A673 (cell line): ENCODE results near the gene ADAMTS9. TPM values are rescaled to one million over a fixed set of nuclear protein-coding genes. Genes with fewer than 3 reads are reported as not detected.

ENCODE experiments used
- BruUV-seq: library from RNA; stranded (reverse); fragments of 400-500 nt; replicated peaks from 2 replicates; lab custom pipeline; 2021; lab: Mats Ljungman, UMichigan
- CTCF ChIA-PET: fragments of 300-600 bp; sonication (Branson Sonifier 250); formaldehyde crosslinking; loops from one replicate; lab custom pipeline; 2022; ENCODE audit warnings: antibody characterized with exemption; lab: Charles Lee
- POLR2A ChIA-PET: fragments of 300-600 bp; sonication (Branson Sonifier 250); formaldehyde crosslinking; loops from one replicate; lab custom pipeline; 2022; ENCODE audit warnings: antibody characterized with exemption; ENCODE audit not compliant: low non-redundant PET; lab: Charles Lee
- DNase-seq: peaks from one replicate; pipeline ENCODE4 v3.0.0-alpha.2; 2015; ENCODE audit warnings: low spot score
- H3K27ac ChIP-seq: fragments of 200-600 bp; sonication (generic); 2 replicates; pipeline ENCODE4 v1.5.1; 2016; ENCODE audit warnings: mixed run types, low read depth, mild to moderate bottlenecking, mixed read lengths, antibody characterized with exemption, low read length; ENCODE audit not compliant: poor library complexity, severe bottlenecking
- H3K27me3 ChIP-seq: fragments of 200-600 bp; sonication (generic); replicated peaks from 2 replicates; pipeline ENCODE4 v1.6.1; 2017; ENCODE audit warnings: mixed run types, low read depth, mild to moderate bottlenecking, mixed read lengths, antibody characterized with exemption, low read length; ENCODE audit not compliant: insufficient read depth, poor library complexity
- H3K36me3 ChIP-seq: fragments of 200-600 bp; sonication (generic); 2 replicates; pipeline ENCODE4 v1.6.1; 2016; ENCODE audit warnings: mixed run types, mild to moderate bottlenecking, mixed read lengths, antibody characterized with exemption, low read length; ENCODE audit not compliant: insufficient read depth, poor library complexity, severe bottlenecking
- H3K4me1 ChIP-seq: fragments of 200-600 bp; sonication (generic); 2 replicates; pipeline ENCODE4 v1.6.1; 2017; ENCODE audit warnings: mixed run types, mild to moderate bottlenecking, mixed read lengths, antibody characterized with exemption, low read length; ENCODE audit not compliant: insufficient read depth, poor library complexity, severe bottlenecking
- H3K4me3 ChIP-seq: fragments of 200-600 bp; sonication (generic); 2 replicates; pipeline ENCODE4 v1.5.1; 2016; ENCODE audit warnings: low read depth, mixed run types, mild to moderate bottlenecking, mixed read lengths, low read length; ENCODE audit not compliant: poor library complexity, severe bottlenecking
- H3K9me3 ChIP-seq: fragments of 200-600 bp; sonication (generic); 2 replicates; pipeline ENCODE4 v1.6.1; 2016; ENCODE audit warnings: mixed run types, low read depth, mild to moderate bottlenecking, mixed read lengths, antibody characterized with exemption, low read length; ENCODE audit not compliant: poor library complexity, severe bottlenecking
- CTCF ChIP-seq: fragments of 300-800, 200-600 bp; sonication (generic); conservative IDR thresholded peaks from 2 replicates; pipeline ENCODE4 v1.5.1; 2017; ENCODE audit warnings: low read depth, mild to moderate bottlenecking, antibody characterized with exemption, low read length, moderate library complexity, mixed read lengths
- EZH2 ChIP-seq: fragments of 200-600 bp; sonication (generic); IDR thresholded peaks from 2 replicates; pipeline ENCODE4 v1.6.1; 2017; ENCODE audit warnings: borderline replicate concordance, low read depth, mild to moderate bottlenecking, mixed read lengths, antibody characterized with exemption, low read length; ENCODE audit not compliant: poor library complexity, severe bottlenecking
- intact Hi-C: fragments of 100-400 bp; cut with micrococcal nuclease; formaldehyde crosslinking; loops from one replicate; pipeline ENCODE4 v1.10.0; 2022; ENCODE audit not compliant: unreplicated experiment
- total RNA-seq: library from RNA; stranded (reverse); gene quantifications from 2 replicates; pipeline ENCODE4 v1.2.3, GENCODE V29; 2021

The ADAMTS9 gene
- total RNA-seq, 1 experiment from 2014 or later = 0.26 TPM

GRCh38 chr3:64728994-64729393 lies 41.2 kb upstream of the ADAMTS9 start:
- no peaks in the 10 kb centered on the region for H3K27me3 ChIP-seq
- POLR2A ChIA-PET = no interaction called here
- H3K27ac ChIP-seq = no peak overlapping the region
- no TSS peak for BruUV-seq
- H3K9me3 ChIP-seq = no peaks in the 10 kb centered on the region
- DNase-seq = no peak
- H3K36me3 ChIP-seq = no peaks in the 10 kb centered on the region
- intact Hi-C loops = no loop called here
- no peak overlapping the region for H3K4me3 ChIP-seq
- CTCF ChIA-PET = no interaction called here
- TF ChIP-seq CTCF = no peak
- TF ChIP-seq EZH2 = no peak
- H3K4me1 ChIP-seq = no peaks in the 10 kb centered on the region

DNA sequence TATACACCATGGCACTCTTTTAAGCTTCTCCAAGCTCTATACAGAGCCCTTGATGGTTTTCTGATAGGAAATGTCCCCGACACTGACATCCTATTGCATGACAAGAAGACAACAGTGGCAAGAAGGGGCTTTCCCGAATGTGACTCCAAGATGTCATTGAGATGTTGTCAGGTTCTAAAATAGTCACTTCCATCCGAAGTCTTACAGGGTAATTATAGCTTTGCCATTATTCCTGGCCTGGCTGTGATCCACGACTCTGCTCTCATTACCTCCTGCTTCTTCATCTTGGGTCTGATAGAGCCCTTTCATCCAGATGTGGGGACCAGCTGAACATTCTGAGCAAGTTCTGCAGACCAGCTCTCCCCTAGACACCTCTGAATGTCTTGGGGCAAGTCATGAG lies 40.6 kb upstream of the ADAMTS9 start:
- DNase-seq = no peak
- Histone ChIP-seq H3K4me3 (no peak overlapping the region), H3K27me3 (no peaks in the 10 kb centered on the region), H3K36me3 (no peaks in the 10 kb centered on the region), H3K9me3 (no peaks in the 10 kb centered on the region), H3K27ac (no peak overlapping the region), H3K4me1 (no peaks in the 10 kb centered on the region)
- BruUV-seq = no TSS peak
- intact Hi-C loops = no loop called here
- ChIA-PET POLR2A (no interaction called here), CTCF (no interaction called here)
- TF ChIP-seq CTCF = no peak
- no peak for TF ChIP-seq EZH2

DNA sequence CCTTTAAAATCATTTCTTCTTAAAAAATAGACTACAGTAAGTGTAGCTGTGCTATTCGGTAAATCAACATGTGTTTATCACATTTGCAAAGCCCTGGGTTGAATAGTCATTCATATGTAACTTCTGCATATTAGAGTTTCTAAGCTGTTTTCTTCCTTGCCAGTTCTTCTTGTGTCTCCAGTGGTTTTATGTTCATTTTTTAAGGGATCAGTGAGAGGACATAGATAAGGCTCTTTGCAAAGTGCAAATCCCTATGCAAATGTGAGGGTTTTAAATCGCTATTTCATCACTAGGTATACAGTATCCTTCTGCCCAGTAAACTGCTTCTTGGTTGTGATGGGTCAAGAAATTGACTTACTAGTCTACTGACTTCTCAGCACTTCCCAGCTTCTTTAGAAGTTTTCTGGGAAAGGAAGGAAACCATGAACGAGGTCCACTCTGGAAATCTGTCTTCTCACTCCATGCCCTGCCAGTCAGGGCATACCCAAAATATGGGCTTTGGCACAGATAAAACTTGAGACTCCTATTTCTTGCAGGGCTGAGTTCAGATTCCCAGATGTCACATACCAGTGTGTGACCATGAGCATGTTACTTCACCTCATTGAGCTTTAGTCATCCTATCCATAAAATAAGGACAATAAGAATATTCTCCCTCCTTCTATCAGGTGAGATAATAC lies 38.8 kb upstream of the ADAMTS9 start:
- no peaks in the 10 kb centered on the region for H3K4me1 ChIP-seq
- intact Hi-C loops = no loop called here
- ChIA-PET CTCF (no interaction called here), POLR2A (no interaction called here)
- no peak overlapping the region for H3K27ac ChIP-seq
- DNase-seq = no peak
- TF ChIP-seq CTCF (no peak), EZH2 (no peak)
- H3K4me3 ChIP-seq = no peak overlapping the region
- H3K27me3 ChIP-seq = no peaks in the 10 kb centered on the region
- no peaks in the 10 kb centered on the region for H3K36me3 ChIP-seq
- no peaks in the 10 kb centered on the region for H3K9me3 ChIP-seq
- BruUV-seq = no TSS peak
